NCI-H146 (cell line): ENCODE data around the gene SORBS2.

Experiments
- DNase-seq: peaks from one replicate; lab custom pipeline; 2025; lab: John Stamatoyannopoulos, UW

SORBS2 gene

GRCh38 chr4:185677637-185678314, 134.2 kb downstream of the SORBS2 start:
- DNase-seq: no peak

GRCh38 chr4:185672618-185673017, 139.4 kb downstream of the SORBS2 start:
- no peak for DNase-seq

GRCh38 chr4:185672151-185672550, 139.8 kb downstream of the SORBS2 start:
- no peak for DNase-seq

- DNase-seq: no peak
These were observed 140.5 kb downstream of the SORBS2 start for GRCh38 chr4:185671496-185671895.

- DNase-seq: no peak
These were observed 140.9 kb downstream of the SORBS2 start for GRCh38 chr4:185671066-185671465.

- no peak for DNase-seq
These were observed 142.7 kb downstream of the SORBS2 start for GRCh38 chr4:185669288-185669687.

GRCh38 chr4:185666156-185666555, 145.8 kb downstream of the SORBS2 start:
- no peak for DNase-seq

GRCh38 chr4:185665655-185666054, 146.3 kb downstream of the SORBS2 start:
- DNase-seq: peak; percentile 14

- DNase-seq: no peak
These were observed 147.5 kb downstream of the SORBS2 start for GRCh38 chr4:185664481-185664880.

GRCh38 chr4:185662030-185662778, 149.8 kb downstream of the SORBS2 start:
- no peak for DNase-seq

- DNase-seq: no peak
These were observed 151.7 kb downstream of the SORBS2 start for GRCh38 chr4:185660340-185660739.

GRCh38 chr4:185657699-185658098, 154.3 kb downstream of the SORBS2 start:
- DNase-seq: no peak

GRCh38 chr4:185657183-185657582, 154.8 kb downstream of the SORBS2 start:
- DNase-seq: no peak

- no peak for DNase-seq
These were observed 155.5 kb downstream of the SORBS2 start for GRCh38 chr4:185656467-185656931.

- no peak for DNase-seq
These were observed 156.9 kb downstream of the SORBS2 start for GRCh38 chr4:185654965-185655554.

- no peak for DNase-seq
These were observed 157.7 kb downstream of the SORBS2 start for GRCh38 chr4:185654311-185654710.

GRCh38 chr4:185651851-185652250, 160.1 kb downstream of the SORBS2 start:
- no peak for DNase-seq

- no peak for DNase-seq
These were observed 160.8 kb downstream of the SORBS2 start for GRCh38 chr4:185651137-185651677.

- no peak for DNase-seq
These were observed 163.4 kb downstream of the SORBS2 start for GRCh38 chr4:185648631-185649030.

GRCh38 chr4:185645403-185645802, 166.6 kb downstream of the SORBS2 start:
- no peak for DNase-seq

- no peak for DNase-seq
These were observed 167.6 kb downstream of the SORBS2 start for GRCh38 chr4:185644408-185644807.

GRCh38 chr4:185642907-185643306, 169.1 kb downstream of the SORBS2 start:
- no peak for DNase-seq
